ENCODE data around the gene LRFN5.
A peak's percentile ranks its signal among the peaks of the same experiment; 100 is the strongest.

The LRFN5 gene

GRCh38 chr14:41785696-41786095 lies 179.0 kb downstream of the LRFN5 start:
- peak; percentile 13 for DNase-seq

DNA sequence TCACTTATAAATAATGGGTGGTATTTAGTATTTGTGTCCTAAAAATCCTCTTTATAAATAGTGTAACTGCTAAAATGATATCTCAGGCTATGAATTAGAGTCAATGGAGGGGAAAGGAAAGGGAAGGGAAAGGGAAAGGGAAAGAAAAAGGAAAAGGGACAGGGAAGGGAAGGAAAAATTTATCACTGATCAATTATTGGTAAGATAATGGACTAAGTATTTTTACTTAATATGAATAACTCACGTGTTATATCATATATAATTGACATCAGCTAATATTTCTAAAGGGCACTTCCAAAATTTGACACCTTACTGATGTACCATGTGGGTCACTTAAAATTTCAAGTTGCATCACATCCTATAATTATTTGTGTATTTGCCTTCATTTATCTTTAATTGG lies 193.1 kb downstream of the LRFN5 start:
- no peak for DNase-seq

GRCh38 chr14:41805633-41806032 lies 199.0 kb downstream of the LRFN5 start:
- no peak for DNase-seq

- DNase-seq: no peak
Observed at GRCh38 chr14:41806366-41806975, 199.8 kb downstream of the LRFN5 start.

GRCh38 chr14:41810362-41810761 lies 203.7 kb downstream of the LRFN5 start:
- no peak for DNase-seq

- no peak for DNase-seq
Observed at GRCh38 chr14:41817626-41818025, 210.9 kb downstream of the LRFN5 start.

- DNase-seq: no peak
Observed at GRCh38 chr14:41824441-41824840, 217.8 kb downstream of the LRFN5 start.

GRCh38 chr14:41825622-41826021 lies 218.9 kb downstream of the LRFN5 start:
- no peak for DNase-seq

DNA sequence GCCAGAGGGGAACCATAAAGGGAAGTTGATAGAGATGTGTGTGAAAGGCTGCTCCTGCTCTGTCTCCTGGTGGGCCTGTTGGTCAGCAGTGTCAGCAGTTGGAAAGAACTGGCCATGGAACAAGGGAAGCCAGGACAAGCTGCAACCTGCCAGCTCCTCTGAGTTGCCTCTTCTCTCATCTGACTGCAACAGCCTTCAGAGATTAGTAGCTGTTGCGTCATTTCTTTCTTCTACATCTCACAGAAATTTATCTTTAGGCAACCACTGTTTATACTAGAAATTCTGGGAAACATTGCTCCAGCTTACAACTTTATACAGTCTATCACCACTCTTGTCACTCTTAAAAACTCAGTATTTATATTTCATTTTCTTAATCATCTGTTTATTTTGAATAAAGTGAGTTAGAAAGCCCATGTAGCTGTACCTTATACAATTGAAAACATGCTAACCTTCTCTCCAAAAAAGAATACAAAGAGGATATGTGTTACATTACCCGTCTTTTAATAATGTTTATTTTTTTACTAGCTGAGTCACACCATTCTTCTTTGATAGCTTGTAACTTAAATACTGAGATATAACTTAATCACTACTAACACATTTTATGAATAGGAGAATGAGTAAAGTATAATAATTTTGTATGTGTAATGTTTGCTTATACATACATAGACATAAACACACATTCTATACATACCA lies 224.2 kb downstream of the LRFN5 start:
- DNase-seq: peak; percentile 30

GRCh38 chr14:41839661-41840060 lies 233.0 kb downstream of the LRFN5 start:
- no peak for DNase-seq

DNA sequence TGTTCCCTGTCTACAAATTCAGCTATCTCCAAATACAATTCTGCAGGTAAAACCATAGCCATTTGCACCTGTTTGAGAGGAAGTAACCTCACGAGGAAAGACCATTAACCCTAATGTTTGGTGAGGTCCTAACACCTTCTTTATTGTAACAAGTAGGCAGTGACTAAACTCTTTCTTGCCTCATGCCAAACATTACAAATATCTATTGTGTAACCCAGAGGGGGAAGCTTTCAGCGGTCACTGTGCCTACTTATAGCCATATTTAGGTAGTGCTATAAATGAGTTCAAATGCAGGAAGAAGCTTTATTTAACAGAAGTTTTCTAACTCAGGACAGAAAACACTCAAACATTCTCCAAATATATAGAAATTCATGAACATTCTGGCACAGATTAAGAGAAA lies 252.7 kb downstream of the LRFN5 start:
- DNase-seq: no peak

GRCh38 chr14:41860586-41860985 lies 253.9 kb downstream of the LRFN5 start:
- no peak for DNase-seq

- DNase-seq: no peak
Observed at GRCh38 chr14:41865894-41866293, 259.2 kb downstream of the LRFN5 start.

DNA sequence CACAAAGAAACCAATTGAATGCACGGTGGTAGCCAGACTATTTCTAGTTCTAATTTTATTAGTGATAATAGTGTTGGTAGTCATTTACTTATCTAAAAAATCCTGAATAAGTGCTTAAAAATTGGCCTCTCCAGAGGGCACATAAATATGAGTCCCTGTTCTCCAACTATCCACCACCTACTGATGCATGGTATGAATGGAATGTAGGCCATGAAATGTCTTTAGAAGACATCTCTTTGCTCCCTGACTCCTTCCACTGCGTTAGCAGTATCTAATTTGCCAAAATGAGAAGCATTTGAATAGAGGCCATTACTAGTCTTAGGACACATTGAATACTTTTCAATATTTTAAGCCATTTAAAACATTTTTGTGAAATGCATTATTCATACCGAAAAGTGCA lies 261.7 kb downstream of the LRFN5 start:
- no peak for DNase-seq

DNA sequence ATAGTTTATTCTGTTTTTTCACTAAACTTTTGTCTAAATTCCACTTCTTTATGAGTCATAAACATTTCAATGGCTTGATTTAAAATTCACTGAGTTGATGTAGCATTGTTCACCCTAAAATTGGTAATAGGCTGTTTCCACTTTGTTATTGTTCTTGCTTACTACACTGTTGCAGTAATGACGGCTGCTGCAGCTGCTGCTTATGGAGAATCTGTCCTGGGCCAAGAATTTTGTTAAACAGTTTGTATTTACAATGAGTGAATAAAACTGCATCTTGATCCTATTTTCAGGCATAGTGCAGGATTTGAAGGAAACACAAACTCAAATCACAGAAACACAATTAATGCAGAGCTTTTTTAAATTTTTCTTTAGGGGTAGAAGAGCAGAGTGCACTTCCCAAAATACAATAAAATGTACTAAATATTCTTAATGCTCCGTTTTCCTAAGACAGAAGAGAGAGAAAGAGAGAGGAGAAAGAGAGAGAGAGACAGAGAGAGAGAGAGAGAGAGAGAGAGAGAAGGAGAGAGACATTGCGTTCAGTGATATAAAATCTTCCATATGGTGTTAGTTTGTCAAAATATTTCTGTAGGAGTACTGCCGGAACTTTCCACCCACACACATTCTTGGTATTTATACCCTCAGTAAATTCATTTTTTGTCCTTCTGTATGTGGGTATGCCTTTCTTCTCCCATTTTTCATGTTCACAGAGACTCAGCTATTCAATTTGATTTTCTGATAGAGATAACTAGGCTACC lies 266.4 kb downstream of the LRFN5 start:
- DNase-seq: no peak

DNA sequence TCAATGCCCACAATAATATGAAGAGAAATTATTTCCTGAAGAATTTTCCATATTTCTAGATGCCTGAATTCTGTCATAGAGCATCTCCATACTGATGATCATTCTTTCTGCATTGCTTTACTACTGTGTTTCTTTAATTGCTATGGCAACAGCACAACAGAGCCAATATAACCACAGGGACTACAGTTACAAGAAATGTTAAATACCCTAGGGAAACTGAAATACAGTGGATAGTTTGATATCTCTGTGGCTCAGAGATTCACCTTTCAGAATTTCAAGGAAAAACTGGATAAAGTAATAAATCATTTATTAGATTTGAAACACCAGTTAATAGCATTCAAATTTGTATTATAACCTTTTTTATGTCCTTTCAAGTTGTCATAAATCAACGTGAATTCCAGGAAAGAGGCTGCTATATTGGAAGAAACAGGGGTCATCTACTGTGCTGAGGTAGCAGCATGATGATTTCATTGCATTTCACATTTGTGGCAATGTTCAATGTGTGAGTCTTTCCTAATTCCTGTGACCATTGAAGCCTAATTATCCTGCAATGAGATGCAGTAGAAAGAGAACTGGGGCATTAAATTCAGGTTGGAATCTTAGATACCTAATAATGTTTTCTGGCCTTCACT lies 267.1 kb downstream of the LRFN5 start:
- DNase-seq: no peak

GRCh38 chr14:41875116-41875515 lies 268.4 kb downstream of the LRFN5 start:
- DNase-seq: no peak

DNA sequence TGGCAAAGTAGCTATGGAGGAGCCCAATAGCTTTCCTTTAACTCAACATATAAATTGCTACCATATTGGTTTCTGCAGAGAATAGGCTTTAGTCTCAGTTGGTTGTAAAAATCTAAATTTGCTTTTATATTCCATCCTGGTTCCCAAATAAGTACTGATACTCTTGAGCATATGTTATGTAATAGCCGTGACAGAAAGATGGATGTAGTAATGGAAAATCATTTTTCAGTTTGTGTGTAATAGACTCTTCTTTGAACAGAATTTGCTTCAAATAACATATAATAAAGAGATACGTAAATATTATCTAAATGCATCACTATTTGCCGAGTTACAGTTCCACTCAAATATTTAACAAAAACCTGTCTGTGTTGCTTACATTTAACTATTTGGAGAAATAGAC lies 271.6 kb downstream of the LRFN5 start:
- DNase-seq: no peak

DNA sequence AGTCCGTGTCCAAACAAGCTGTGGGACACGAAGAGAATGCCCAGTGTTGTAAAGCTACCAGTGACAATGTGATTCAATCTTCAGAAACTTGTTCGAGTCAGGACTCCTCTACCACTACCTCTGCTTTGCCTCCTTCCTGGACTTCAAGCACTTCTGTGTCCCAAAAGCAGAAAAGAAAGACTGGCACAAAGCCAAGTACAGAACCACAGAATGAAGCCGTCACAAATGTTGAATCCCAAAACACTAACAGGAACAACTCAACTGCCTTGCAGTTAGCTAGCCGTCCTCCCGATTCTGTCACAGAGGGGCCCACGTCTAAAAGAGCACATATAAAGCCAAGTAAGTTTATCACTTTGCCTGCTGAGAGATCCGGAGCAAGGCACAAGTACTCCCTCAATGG lies 284.9 kb downstream of the LRFN5 start:
- DNase-seq: no peak

DNA sequence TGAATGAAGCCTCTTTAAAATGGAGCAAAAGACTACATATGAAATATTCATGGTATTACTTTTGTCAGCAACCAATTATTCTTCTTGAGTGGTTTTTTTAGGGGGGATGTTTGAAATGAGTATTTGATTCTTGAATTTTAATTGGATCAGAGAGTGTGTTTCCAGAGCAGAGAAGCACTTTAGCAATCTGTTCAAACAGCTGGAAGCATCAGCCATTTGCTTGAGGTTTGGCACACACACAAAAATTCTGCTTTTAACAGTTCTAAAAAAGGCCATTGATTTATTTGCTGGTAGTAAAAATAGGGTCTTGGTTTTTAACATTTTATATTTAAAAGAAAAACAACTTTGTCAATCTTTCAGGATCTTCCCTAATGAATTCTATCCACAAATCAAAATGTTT lies 292.7 kb downstream of the LRFN5 start:
- peak; percentile 55 for DNase-seq

- DNase-seq: no peak
Observed at GRCh38 chr14:41900644-41901043, 294.0 kb downstream of the LRFN5 start.

- DNase-seq: no peak
Observed at GRCh38 chr14:41901089-41901488, 294.4 kb downstream of the LRFN5 start.

DNA sequence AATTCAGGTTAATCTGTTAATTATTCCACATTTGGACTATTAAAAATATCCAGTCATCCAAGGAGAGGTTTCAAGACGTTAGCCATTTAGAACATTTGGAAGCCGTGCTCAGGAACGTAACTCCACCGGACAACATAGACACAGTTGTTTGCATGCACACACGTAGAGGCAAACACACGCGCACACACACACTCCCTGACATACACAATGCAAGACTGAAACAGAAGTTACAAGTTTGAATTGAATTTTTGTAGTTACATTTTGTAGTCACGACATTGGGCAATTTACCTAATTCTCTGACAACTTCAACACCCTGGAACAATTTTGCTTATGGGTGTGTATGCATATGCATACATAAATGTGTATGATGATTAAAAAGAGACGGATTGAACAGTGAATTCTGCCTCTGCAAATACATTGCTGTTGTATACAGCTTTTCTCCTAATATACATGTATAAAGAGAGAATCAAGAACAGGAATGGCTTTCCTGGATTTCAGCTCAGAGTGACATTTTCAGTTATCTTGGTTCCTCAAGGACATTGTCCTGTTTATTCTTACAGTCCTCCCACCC lies 298.8 kb downstream of the LRFN5 start:
- no peak for DNase-seq

All from NCI-H510A treated with DMSO at 0.1 percent for 48 hours (cell line).